GM18502 (cell line): ENCODE measurements around the gene KNCN.

Experiments used
- ATAC-seq: cut with Tn5 transposase; IDR thresholded peaks from one replicate; pipeline ENCODE4 v1.9.1; 2021; ENCODE audit warnings: mild to moderate bottlenecking; ENCODE audit not compliant: unreplicated experiment, poor library complexity

KNCN gene

DNA sequence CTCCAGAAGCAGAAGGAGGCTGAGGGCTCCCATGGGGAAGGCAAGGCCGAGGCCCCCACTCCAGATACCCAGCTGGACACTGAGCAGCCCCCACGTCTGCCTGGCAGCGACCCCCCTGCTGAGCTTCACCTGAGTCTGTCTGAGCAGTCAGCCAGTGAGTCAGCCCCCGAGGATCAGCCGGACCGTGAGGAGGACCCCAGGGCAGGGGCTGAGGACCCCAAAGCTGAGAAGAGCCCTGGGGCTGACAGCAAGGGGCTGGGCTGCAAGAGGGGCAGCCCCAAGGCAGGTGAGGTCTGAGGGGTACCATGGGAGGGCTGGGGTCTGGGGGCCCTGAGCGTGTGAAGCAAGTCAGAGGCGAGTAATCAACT lies 40.5 kb downstream of the KNCN start:
- no peak for ATAC-seq

DNA sequence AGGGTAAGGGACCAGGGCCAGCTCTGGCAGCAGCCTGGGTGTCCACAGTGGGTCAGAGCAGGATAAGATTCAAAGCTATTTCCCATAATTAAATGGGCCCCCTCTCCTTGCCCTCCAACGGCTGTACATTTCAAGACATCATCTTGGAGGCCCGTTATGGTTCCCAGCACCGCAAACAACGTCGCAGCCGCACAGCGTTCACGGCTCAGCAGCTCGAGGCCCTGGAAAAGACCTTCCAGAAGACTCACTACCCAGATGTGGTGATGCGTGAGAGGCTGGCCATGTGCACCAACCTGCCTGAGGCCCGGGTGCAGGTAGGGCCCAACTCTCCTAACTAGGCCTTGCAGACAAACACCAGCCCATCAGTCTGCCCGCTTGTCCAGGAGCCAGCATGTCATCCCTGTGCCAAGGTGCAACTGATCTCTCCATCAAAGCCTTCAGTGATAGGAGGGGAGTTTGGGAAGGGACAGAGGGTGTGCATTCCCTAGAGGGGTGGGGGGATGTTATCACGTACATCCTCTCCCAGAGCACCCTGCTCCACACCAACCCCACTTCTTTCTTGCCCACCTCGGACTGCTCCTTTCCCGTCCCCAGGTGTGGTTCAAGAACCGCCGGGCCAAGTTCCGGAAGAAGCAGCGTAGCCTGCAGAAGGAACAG lies 41.0 kb downstream of the KNCN start:
- no peak for ATAC-seq

DNA sequence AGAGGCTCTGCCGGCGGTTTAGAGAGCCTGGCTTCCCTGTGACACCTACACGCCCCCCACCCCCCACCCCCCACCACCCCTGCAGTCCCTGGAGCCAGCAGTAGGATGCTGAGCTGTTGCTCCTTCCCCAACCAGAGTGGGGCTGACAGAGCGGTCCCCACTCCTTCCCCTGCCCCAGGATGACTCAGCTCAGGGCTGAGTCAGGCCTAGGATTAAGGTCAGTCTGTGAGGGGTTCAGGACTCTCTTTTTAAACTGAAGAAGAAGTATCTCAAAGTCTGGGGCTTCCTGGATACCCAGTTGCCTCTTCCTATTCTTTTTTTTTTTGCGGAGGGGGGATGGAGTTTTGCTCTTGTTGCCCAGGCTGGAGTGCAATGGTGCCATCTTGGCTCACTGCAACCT lies 42.7 kb downstream of the KNCN start:
- ATAC-seq = no peak

- ATAC-seq = no peak
Measured at GRCh38 chr1:46506470-46507219, 44.8 kb downstream of the KNCN start.

GRCh38 chr1:46503421-46503820 lies 48.0 kb downstream of the KNCN start:
- ATAC-seq = no peak

GRCh38 chr1:46501528-46501927 lies 49.9 kb downstream of the KNCN start:
- ATAC-seq = no peak

GRCh38 chr1:46497665-46498064 lies 53.8 kb downstream of the KNCN start:
- no peak for ATAC-seq

DNA sequence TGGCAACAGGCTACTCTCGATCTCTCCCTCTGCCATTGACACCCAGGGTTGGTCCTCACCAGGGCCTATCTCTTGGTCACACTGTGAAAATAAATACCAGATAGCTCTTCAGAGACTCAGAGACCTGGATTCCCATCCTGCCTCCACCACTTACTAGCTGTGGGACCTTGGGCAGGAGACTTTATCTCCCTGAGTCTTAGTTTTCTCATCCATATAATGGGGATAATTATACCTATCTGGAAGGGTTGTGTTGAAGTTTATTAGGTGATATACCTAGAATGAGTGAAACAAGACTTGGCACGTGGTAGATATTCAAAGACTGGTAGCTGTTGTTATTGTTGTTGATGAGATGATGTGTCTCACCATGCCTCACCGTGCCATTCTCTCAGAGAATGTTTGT lies 54.4 kb downstream of the KNCN start:
- ATAC-seq = no peak

- ATAC-seq = no peak
Measured at GRCh38 chr1:46496505-46496904, 54.9 kb downstream of the KNCN start.

DNA sequence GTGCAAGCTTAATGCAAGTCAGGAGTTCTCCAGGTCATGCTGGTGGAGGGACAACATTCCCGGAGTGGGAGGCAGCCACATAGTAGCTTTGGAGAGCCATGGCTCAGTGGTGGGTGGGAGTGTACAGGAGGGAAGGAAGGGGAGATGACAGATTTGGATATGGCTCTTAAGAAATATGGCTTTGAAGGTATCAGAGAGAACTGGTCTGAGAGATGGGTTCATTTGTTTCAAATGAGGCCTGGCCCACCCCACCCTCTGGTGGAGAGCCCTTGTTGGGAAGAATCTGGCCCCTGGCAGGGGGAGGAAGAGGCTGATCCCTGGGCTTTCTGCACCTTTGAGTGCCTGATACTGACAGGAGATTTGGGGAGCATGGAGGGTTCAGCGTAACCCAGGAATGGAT lies 55.7 kb downstream of the KNCN start:
- ATAC-seq = no peak
